PC-3 (cell line): ENCODE measurements around the gene IGSF3. TPM values are rescaled to one million over a fixed set of nuclear protein-coding genes. Genes with fewer than 3 reads are reported as not detected.

ENCODE experiments used
- ATAC-seq: fragments of 200-7000 bp; cut with Tn5 transposase; 2 replicates; pipeline ENCODE4 v1.9.1; 2020; ENCODE audit warnings: mild to moderate bottlenecking, moderate library complexity
- BruUV-seq: library from RNA; stranded (reverse); fragments of 400-500 nt; replicated peaks from 2 replicates; lab custom pipeline; 2021; lab: Mats Ljungman, UMichigan
- CTCF ChIA-PET: fragments of 300-600 bp; sonication (Branson Sonifier 250); formaldehyde crosslinking; loops from one replicate; lab custom pipeline; 2022; ENCODE audit warnings: antibody characterized with exemption; lab: Charles Lee
- POLR2A ChIA-PET: fragments of 300-600 bp; sonication (Branson Sonifier 250); formaldehyde crosslinking; loops from one replicate; lab custom pipeline; 2022; ENCODE audit warnings: antibody characterized with exemption; ENCODE audit not compliant: unreplicated experiment; lab: Charles Lee
- DNase-seq: peaks from one replicate; pipeline ENCODE4 v3.0.0-alpha.2; 2015
- H2AFZ ChIP-seq: fragments of 300-600 bp; sonication (generic); 2 replicates; pipeline ENCODE4 v1.6.0; 2016; ENCODE audit warnings: antibody characterized with exemption, low read length
- H3F3A ChIP-seq: fragments of 300-600 bp; sonication (generic); one replicate; pipeline ENCODE4 v1.6.0; 2017; ENCODE audit warnings: antibody characterized with exemption, low read length, control low read depth, mild to moderate bottlenecking; ENCODE audit not compliant: unreplicated experiment
- H3K27ac ChIP-seq: fragments of 300-600 bp; sonication (generic); 2 replicates; pipeline ENCODE4 v1.5.1; 2016; ENCODE audit warnings: mild to moderate bottlenecking, low read length
- H3K27me3 ChIP-seq: fragments of 300-600 bp; sonication (generic); 2 replicates; pipeline ENCODE4 v1.6.1; 2016; ENCODE audit warnings: low read length, mixed read lengths
- H3K36me3 ChIP-seq: fragments of 300-600 bp; sonication (generic); 2 replicates; pipeline ENCODE4 v1.6.1; 2016; ENCODE audit warnings: low read depth, mixed run types, low read length, mixed read lengths
- H3K4me1 ChIP-seq: fragments of 300-600 bp; sonication (generic); 2 replicates; pipeline ENCODE4 v1.5.1; 2016; ENCODE audit warnings: low read length; ENCODE audit not compliant: insufficient read depth
- H3K4me2 ChIP-seq: fragments of 300-600 bp; sonication (generic); 2 replicates; pipeline ENCODE4 v1.6.0; 2016; ENCODE audit warnings: low read length
- H3K4me3 ChIP-seq: fragments of 300-600 bp; sonication (generic); 2 replicates; pipeline ENCODE4 v1.5.1; 2016; ENCODE audit warnings: mild to moderate bottlenecking, low read length, mixed read lengths
- H3K79me2 ChIP-seq: fragments of 300-600 bp; sonication (generic); 2 replicates; pipeline ENCODE4 v1.6.1; 2017; ENCODE audit warnings: low read length, mixed read lengths
- H3K9ac ChIP-seq: fragments of 300-600 bp; sonication (generic); 2 replicates; pipeline ENCODE4 v1.6.0; 2016; ENCODE audit warnings: mild to moderate bottlenecking, low read length
- H3K9me2 ChIP-seq: fragments of 300-600 bp; sonication (generic); replicated peaks from 2 replicates; pipeline ENCODE4 v1.6.1; 2016; ENCODE audit warnings: mixed run types, low read length, mixed read lengths
- H3K9me3 ChIP-seq: fragments of 300-600 bp; sonication (generic); 2 replicates; pipeline ENCODE4 v1.6.1; 2016; ENCODE audit warnings: low read length, mixed read lengths
- H4K20me1 ChIP-seq: fragments of 300-600 bp; sonication (generic); 2 replicates; pipeline ENCODE4 v1.6.1; 2016; ENCODE audit warnings: low read length, mixed read lengths
- CTCF ChIP-seq: fragments of 300-600 bp; sonication (generic); conservative IDR thresholded peaks from 2 replicates; pipeline ENCODE4 v1.5.1; 2017; ENCODE audit warnings: antibody characterized with exemption, low read depth, mild to moderate bottlenecking, low read length
- EZH2 ChIP-seq: fragments of 300-600 bp; sonication (generic); IDR thresholded peaks from one replicate; pipeline ENCODE4 v1.6.1; 2017; ENCODE audit warnings: antibody characterized with exemption, mild to moderate bottlenecking, low read length; ENCODE audit not compliant: unreplicated experiment
- EZH2phosphoT487 ChIP-seq: fragments of 300-600 bp; sonication (generic); IDR thresholded peaks from 2 replicates; pipeline ENCODE4 v1.6.1; 2018; ENCODE audit warnings: mild to moderate bottlenecking, antibody characterized with exemption, low read length, borderline replicate concordance
- intact Hi-C: fragments of 100-400 bp; cut with micrococcal nuclease; formaldehyde crosslinking; loops from 2 replicates; pipeline ENCODE4 v1.9.0; 2023
- total RNA-seq: library from RNA; depleted of rRNA; stranded (reverse); fragments of >200 nt; gene quantifications from 2 replicates; pipeline ENCODE4 v1.2.3, GENCODE V29; 2014

Gene IGSF3
- total RNA-seq, 1 experiment from 2014 or later, result 15.5 TPM

GRCh38 chr1:116713474-116713873 lies 45.9 kb upstream of the IGSF3 start:
- H4K20me1 ChIP-seq, result no peaks in the 10 kb centered on the region
- TF ChIP-seq EZH2phosphoT487, result no peak
- no peak for TF ChIP-seq CTCF
- TF ChIP-seq EZH2, result no peak
- POLR2A ChIA-PET, result no interaction called here
- no peaks in the 10 kb centered on the region for H3K27me3 ChIP-seq
- H3K4me2 ChIP-seq, result no peak overlapping the region
- DNase-seq (no peak), ATAC-seq (no peak)
- H3K4me1 ChIP-seq, result no peaks in the 10 kb centered on the region
- 0 out of 2 replicates have a peak, but pooled peaks cover 3% of the 10 kb centered on the region for H3K9me2 ChIP-seq
- H3K9me3 ChIP-seq, result no peaks in the 10 kb centered on the region
- CTCF ChIA-PET, result no interaction called here
- no peaks in the 10 kb centered on the region for H3K36me3 ChIP-seq
- intact Hi-C loops, result no loop called here
- H3K79me2 ChIP-seq, result no peaks in the 10 kb centered on the region
- H3K9ac ChIP-seq, result no peak overlapping the region
- H2AFZ ChIP-seq, result no peak overlapping the region
- H3K27ac ChIP-seq, result no peak overlapping the region
- H3K4me3 ChIP-seq, result no peak overlapping the region
- H3F3A ChIP-seq, result no peaks in the 10 kb centered on the region
- BruUV-seq, result no TSS peak

GRCh38 chr1:116712510-116712909 lies 45.0 kb upstream of the IGSF3 start:
- no peaks in the 10 kb centered on the region for H3F3A ChIP-seq
- TF ChIP-seq CTCF (no peak), EZH2phosphoT487 (no peak), EZH2 (no peak)
- intact Hi-C loops, result no loop called here
- H2AFZ ChIP-seq, result no peak overlapping the region
- ChIA-PET CTCF (no interaction called here), POLR2A (no interaction called here)
- H3K27me3 ChIP-seq, result no peaks in the 10 kb centered on the region
- H3K9ac ChIP-seq, result no peak overlapping the region
- H3K36me3 ChIP-seq, result no peaks in the 10 kb centered on the region
- DNase-seq, result no peak
- BruUV-seq, result no TSS peak
- no peak overlapping the region for H3K27ac ChIP-seq
- no peak for ATAC-seq
- H4K20me1 ChIP-seq, result no peaks in the 10 kb centered on the region
- no peak overlapping the region for H3K4me3 ChIP-seq
- H3K9me2 ChIP-seq, result 0 out of 2 replicates have a peak, but pooled peaks cover 2% of the 10 kb centered on the region
- no peaks in the 10 kb centered on the region for H3K4me1 ChIP-seq
- no peaks in the 10 kb centered on the region for H3K9me3 ChIP-seq
- no peak overlapping the region for H3K4me2 ChIP-seq
- H3K79me2 ChIP-seq, result no peaks in the 10 kb centered on the region

- DNase-seq (peak; percentile 45), ATAC-seq (no peak)
- Histone ChIP-seq H3K4me1 (no peaks in the 10 kb centered on the region), H3K9me2 (no peaks in the 10 kb centered on the region), H3K27ac (no peak overlapping the region), H2AFZ (no peak overlapping the region), H3K9ac (no peak overlapping the region), H3K27me3 (no peaks in the 10 kb centered on the region), H3K4me2 (no peak overlapping the region), H3K36me3 (no peaks in the 10 kb centered on the region), H3F3A (no peaks in the 10 kb centered on the region), H3K9me3 (no peaks in the 10 kb centered on the region), H3K4me3 (no peak overlapping the region), H4K20me1 (no peaks in the 10 kb centered on the region), H3K79me2 (no peaks in the 10 kb centered on the region)
- ChIA-PET POLR2A (no interaction called here), CTCF (no interaction called here)
- no TSS peak for BruUV-seq
- intact Hi-C loops, result no loop called here
- TF ChIP-seq EZH2phosphoT487 (no peak), EZH2 (no peak), CTCF (no peak)
Observed at GRCh38 chr1:116711263-116711840, 43.8 kb upstream of the IGSF3 start.
